ENCODE measurements around the gene FOXC2.

Gene FOXC2

DNA sequence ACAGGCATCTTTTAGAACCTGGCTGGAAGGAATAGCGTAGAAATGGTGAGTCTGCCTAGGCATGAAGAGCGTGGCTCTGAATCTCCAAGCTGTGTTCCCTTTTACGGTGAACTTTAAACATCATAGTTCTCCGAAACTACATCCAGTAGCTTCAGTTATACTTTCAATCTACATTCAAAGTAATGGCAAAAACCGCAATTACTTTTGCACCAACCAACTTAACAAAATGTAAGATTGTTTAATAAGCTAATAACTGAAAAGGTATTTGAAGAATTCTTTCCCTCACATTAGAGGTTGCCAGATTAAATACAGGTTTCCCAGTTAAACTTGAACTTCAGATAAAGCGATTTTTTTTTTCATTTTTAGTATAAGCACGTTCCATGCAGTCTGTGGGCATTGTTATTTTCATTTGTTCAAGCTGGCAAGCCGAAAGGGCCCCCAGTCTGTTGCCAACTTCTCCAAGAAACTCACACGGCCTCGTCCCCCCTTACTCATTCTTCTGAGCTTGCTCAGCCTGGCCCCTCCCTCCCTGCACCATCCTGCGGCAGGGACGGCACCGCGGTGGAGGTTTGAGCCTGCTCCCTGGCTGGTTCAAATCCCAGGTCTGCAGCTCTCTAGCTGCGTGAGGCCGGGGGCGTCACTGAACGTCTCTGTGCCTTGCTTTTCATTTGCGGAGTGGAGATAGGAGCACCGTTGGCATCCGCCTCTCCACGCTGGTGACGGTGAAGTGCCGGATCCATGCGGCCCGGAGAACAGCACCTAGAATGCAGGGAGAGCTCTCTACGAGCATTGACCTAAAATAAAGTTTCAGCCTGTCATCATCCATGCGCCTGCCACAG lies 8.1 kb upstream of the FOXC2 start:
- no peak for DNase-seq

DNA sequence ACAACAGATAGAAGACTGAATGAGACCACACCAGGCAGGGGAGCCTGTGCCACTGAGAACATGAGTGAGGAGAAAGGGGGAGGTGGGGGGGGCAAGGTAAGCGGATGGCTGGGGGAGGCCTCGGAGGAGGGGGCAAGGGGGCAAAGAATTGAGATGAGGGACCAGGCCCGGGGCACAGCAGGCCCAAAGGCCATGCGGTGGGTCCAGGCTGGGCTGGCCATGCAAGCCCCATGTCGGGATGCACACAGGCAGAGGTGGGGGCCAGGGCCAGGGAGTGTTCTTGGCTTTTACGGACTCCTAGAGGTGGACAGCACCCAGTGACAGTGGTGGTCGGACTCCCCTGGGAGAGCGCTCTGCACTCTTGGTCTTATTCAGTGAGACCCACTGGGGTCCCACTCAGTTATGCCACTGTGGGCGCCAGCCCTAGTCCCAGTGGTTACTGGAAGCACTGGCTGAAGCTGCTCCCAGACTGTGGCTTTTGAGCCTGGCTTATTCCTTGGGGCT lies 6.8 kb upstream of the FOXC2 start:
- no peak for DNase-seq

- no peak for DNase-seq
These were observed 4.3 kb upstream of the FOXC2 start for GRCh38 chr16:86562356-86562755.

GRCh38 chr16:86563469-86564345 lies 2.9 kb upstream of the FOXC2 start:
- DNase-seq = peak; percentile 88 to 90

GRCh38 chr16:86565181-86565631 lies 1.4 kb upstream of the FOXC2 start:
- no peak for DNase-seq

- no peak for DNase-seq
These were observed 751 bp upstream of the FOXC2 start for GRCh38 chr16:86565644-86566511.

DNA sequence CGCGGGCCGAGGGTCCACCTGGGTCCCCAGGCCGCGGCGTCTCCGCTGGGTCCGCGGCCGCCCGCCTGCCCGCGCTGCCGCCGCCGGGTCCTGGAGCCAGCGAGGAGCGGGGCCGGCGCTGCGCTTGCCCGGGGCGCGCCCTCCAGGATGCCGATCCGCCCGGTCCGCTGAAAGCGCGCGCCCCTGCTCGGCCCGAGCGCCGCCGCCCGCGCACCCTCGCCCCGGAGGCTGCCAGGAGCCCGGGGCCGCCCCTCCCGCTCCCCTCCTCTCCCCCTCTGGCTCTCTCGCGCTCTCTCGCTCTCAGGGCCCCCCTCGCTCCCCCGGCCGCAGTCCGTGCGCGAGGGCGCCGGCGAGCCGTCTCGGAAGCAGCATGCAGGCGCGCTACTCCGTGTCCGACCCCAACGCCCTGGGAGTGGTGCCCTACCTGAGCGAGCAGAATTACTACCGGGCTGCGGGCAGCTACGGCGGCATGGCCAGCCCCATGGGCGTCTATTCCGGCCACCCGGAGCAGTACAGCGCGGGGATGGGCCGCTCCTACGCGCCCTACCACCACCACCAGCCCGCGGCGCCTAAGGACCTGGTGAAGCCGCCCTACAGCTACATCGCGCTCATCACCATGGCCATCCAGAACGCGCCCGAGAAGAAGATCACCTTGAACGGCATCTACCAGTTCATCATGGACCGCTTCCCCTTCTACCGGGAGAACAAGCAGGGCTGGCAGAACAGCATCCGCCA lies 504 bp downstream of the FOXC2 start:
- DNase-seq = no peak

DNA sequence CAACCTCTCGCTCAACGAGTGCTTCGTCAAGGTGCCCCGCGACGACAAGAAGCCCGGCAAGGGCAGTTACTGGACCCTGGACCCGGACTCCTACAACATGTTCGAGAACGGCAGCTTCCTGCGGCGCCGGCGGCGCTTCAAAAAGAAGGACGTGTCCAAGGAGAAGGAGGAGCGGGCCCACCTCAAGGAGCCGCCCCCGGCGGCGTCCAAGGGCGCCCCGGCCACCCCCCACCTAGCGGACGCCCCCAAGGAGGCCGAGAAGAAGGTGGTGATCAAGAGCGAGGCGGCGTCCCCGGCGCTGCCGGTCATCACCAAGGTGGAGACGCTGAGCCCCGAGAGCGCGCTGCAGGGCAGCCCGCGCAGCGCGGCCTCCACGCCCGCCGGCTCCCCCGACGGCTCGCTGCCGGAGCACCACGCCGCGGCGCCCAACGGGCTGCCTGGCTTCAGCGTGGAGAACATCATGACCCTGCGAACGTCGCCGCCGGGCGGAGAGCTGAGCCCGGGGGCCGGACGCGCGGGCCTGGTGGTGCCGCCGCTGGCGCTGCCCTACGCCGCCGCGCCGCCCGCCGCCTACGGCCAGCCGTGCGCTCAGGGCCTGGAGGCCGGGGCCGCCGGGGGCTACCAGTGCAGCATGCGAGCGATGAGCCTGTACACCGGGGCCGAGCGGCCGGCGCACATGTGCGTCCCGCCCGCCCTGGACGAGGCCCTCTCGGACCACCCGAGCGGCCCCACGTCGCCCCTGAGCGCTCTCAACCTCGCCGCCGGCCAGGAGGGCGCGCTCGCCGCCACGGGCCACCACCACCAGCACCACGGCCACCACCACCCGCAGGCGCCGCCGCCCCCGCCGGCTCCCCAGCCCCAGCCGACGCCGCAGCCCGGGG lies 1.3 kb downstream of the FOXC2 start:
- DNase-seq = no peak

DNA sequence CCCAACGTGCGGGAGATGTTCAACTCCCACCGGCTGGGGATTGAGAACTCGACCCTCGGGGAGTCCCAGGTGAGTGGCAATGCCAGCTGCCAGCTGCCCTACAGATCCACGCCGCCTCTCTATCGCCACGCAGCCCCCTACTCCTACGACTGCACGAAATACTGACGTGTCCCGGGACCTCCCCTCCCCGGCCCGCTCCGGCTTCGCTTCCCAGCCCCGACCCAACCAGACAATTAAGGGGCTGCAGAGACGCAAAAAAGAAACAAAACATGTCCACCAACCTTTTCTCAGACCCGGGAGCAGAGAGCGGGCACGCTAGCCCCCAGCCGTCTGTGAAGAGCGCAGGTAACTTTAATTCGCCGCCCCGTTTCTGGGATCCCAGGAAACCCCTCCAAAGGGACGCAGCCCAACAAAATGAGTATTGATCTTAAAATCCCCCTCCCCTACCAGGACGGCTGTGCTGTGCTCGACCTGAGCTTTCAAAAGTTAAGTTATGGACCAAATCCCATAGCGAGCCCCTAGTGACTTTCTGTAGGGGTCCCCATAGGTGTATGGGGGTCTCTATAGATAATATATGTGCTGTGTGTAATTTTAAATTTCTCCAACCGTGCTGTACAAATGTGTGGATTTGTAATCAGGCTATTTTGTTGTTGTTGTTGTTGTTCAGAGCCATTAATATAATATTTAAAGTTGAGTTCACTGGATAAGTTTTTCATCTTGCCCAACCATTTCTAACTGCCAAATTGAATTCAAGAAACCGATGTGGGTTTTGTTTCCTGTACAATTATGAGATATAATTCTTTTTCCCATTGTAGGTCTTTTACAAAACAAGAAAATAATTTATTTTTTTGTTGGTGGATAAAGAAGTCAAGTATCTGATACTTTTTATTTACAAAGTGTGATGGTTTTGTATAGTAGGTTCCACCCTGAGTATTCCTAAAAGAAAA lies 2.3 kb downstream of the FOXC2 start:
- no peak for DNase-seq

- no peak for DNase-seq
These were observed 3.2 kb downstream of the FOXC2 start for GRCh38 chr16:86569701-86570447.

- DNase-seq = no peak
These were observed 4.2 kb downstream of the FOXC2 start for GRCh38 chr16:86570558-86571529.

- DNase-seq = no peak
These were observed 4.9 kb downstream of the FOXC2 start for GRCh38 chr16:86571530-86571915.

GRCh38 chr16:86572041-86572521 lies 5.5 kb downstream of the FOXC2 start:
- DNase-seq = no peak

GRCh38 chr16:86572606-86573005 lies 6.0 kb downstream of the FOXC2 start:
- no peak for DNase-seq

DNA sequence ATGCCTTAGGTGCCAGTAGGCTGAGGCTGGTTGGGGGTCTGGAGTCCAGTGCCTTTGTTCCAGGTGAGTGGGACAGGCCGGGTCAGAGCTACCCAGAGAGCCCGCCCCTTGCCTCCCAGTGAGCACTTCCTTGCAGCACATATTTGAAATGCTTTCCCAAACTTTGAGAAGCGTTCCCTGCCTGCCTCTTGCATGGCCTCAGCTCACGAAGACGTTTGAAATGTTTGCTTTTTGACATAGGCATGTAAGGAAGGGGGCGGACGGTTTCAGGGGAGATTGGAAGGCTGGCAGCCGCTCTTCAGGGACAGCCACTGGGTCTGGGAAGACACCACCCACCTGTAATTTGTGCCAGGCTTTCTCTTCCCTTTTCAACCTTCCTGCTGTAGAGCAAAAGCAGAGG lies 6.6 kb downstream of the FOXC2 start:
- no peak for DNase-seq

DNA sequence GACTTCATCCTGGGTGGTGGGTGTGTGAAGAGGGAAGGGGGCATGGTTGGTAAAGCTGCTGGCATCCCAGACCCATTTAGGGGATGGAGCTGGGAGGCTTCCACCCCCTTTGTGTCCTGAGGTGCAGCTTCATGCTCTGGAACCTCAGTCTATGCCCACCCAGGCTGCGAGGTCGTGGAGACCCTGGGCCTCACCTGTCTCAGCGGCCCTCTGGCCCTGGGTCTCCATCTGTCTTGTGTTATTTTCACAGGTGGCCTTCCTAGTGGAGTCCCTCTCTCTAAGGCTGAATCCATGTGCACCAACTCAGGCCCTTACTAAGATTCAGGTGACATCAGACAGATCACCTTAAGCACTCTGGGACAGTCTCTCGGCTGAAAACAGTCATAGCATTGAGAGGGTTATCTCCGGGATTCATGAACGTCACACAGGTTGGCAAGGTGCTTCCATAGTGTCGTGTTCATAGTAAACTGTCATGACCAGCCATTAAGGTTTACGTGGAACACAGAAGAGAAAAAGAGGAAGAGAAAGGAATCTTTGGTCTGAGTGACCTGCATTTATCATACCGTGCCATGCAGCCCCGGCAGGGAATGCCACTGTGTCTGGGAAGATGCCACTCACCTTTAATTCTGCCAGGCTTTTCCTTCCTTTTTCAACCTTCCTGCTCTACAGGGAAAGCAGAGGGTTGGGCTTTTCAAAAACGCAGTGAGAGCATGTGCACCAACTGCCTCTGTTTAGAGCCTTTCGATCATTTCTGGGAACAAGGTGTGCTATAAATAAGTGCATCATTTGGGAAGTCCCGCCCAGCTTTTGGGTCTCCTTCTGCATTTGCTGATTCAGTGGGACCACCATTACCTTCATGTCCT lies 7.2 kb downstream of the FOXC2 start:
- DNase-seq = no peak

- no peak for DNase-seq
These were observed 8.0 kb downstream of the FOXC2 start for GRCh38 chr16:86574646-86575045.

Measured in CD4-positive, alpha-beta T cell treated with Interleukin-4 for 1 hour (primary cell).